Measurements from ENCODE around the gene IMPA2. TPM values are rescaled to one million over a fixed set of nuclear protein-coding genes. Genes with fewer than 3 reads are reported as not detected.
A peak's percentile ranks its signal among the peaks of the same experiment; 100 is the strongest.

IMPA2 gene
- total and polyA plus RNA-seq, 2 of the 4 experiments (the other 2 are of a cell fraction): 5.4 to 5.5 TPM

- no peak for DNase-seq
- in situ Hi-C loops (cut with MboI; ENCODE audit: low sequenced_read_pairs): no loop called here
- CTCF ChIA-PET: no interaction called here
Measured at GRCh38 chr18:12060182-12060870, 79.0 kb downstream of the IMPA2 start.

More at GRCh38 chr18:12060182-12060870, 79.0 kb downstream of the IMPA2 start:
- 95% methylated on average over 7 of the region's 20 CpGs; no CpG with 5 or more reads in 1 of the 2 experiments for WGBS, 2 experiments (ENCODE audit: extremely low coverage in 2 of 2, insufficient read length in 1 of 2)
- no peak for TF ChIP-seq MXI1 (IDR thresholded peaks at IDR 0.05; ENCODE audit: borderline replicate concordance, low read depth, low read length)
- TF ChIP-seq MAZ (IDR thresholded peaks at IDR 0.05; ENCODE audit: borderline replicate concordance, low read depth, low read length): no peak
- TF ChIP-seq POLR2A (IDR thresholded peaks at IDR 0.05; ENCODE audit: low read depth, low read length): no peak
- no peak for TF ChIP-seq CTCF (conservative IDR thresholded peaks at IDR 0.05; ENCODE audit: low read depth, low read length)
- TF ChIP-seq RFX5 (IDR thresholded peaks at IDR 0.05; ENCODE audit: low read depth, low read length): no peak
- TF ChIP-seq SMC3 (IDR thresholded peaks at IDR 0.05; ENCODE audit: low read depth, low read length): no peak
- TF ChIP-seq RAD21 (IDR thresholded peaks at IDR 0.05; ENCODE audit: low read length): no peak
- TF ChIP-seq, protein P1, sequence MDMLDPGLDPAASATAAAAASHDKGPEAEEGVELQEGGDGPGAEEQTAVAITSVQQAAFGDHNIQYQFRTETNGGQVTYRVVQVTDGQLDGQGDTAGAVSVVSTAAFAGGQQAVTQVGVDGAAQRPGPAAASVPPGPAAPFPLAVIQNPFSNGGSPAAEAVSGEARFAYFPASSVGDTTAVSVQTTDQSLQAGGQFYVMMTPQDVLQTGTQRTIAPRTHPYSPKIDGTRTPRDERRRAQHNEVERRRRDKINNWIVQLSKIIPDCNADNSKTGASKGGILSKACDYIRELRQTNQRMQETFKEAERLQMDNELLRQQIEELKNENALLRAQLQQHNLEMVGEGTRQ (IDR thresholded peaks at IDR 0.05; ENCODE audit: low read depth, low read length): no peak
- no peak for TF ChIP-seq NFE2L2 (IDR thresholded peaks at IDR 0.05; ENCODE audit: low read depth, low read length)
- TF ChIP-seq, protein P2, sequence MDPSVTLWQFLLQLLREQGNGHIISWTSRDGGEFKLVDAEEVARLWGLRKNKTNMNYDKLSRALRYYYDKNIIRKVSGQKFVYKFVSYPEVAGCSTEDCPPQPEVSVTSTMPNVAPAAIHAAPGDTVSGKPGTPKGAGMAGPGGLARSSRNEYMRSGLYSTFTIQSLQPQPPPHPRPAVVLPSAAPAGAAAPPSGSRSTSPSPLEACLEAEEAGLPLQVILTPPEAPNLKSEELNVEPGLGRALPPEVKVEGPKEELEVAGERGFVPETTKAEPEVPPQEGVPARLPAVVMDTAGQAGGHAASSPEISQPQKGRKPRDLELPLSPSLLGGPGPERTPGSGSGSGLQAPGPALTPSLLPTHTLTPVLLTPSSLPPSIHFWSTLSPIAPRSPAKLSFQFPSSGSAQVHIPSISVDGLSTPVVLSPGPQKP (IDR thresholded peaks at IDR 0.05; ENCODE audit: borderline replicate concordance, low read depth, low read length): no peak
- no peak for TF ChIP-seq BHLHE40 (IDR thresholded peaks at IDR 0.05; ENCODE audit: low read depth, low read length)
- TF ChIP-seq MAFK (IDR thresholded peaks at IDR 0.05; ENCODE audit: low read depth, low read length): no peak
- no peak for TF ChIP-seq FOS (IDR thresholded peaks at IDR 0.05; ENCODE audit: low read depth, low read length)
- no peak for TF ChIP-seq RCOR1 (IDR thresholded peaks at IDR 0.05; ENCODE audit: insufficient replicate concordance, low read length)
- TF ChIP-seq CEBPB (IDR thresholded peaks at IDR 0.05; ENCODE audit: low read depth, low read length): no peak
- TF ChIP-seq CHD1 (IDR thresholded peaks at IDR 0.05; ENCODE audit: low read depth, low read length): no peak
- peak; percentile 36 for ATAC-seq (ENCODE audit: low read depth)
- H2AK5ac ChIP-seq (ENCODE audit: low read depth, low read length): no peak overlapping the region
- intact Hi-C loops (cut with micrococcal nuclease) (no loop called here), dilution Hi-C loops (cut with HindIII; ENCODE audit: low sequenced_read_pairs, unreplicated experiment) (no loop called here)
- H3K27me3 ChIP-seq (ENCODE audit: control insufficient read depth, insufficient read depth, low read length): no peaks in the 10 kb centered on the region; the same call in 1 of the 2 replicates
- BruUV-seq (replicated peaks): no TSS peak
- H4K5ac ChIP-seq (ENCODE audit: low read depth, low read length): no peak overlapping the region
- H4K8ac ChIP-seq (ENCODE audit: low read depth in 2 of 2, low read length in 2 of 2): no peak overlapping the region
- H2BK20ac ChIP-seq (ENCODE audit: low read depth, low read length): no peak overlapping the region
- no peaks in the 10 kb centered on the region for H3K79me1 ChIP-seq (ENCODE audit: low read depth in 1 of 2, low read length in 2 of 2)
- no peak overlapping the region for H2AK9ac ChIP-seq (replicated peaks; ENCODE audit: low read depth, low read length, poor library complexity)
- H3K14ac ChIP-seq (replicated peaks; ENCODE audit: low read depth, low read length): no peak overlapping the region
- H4K91ac ChIP-seq (ENCODE audit: insufficient read depth, low read depth, low read length): no peak overlapping the region
- H3K4me3 ChIP-seq (ENCODE audit: insufficient read depth, low read depth, low read length): no peak overlapping the region
- no peaks in the 10 kb centered on the region for H3K9me3 ChIP-seq (ENCODE audit: control insufficient read depth, insufficient read depth, low read length)
- POLR2A ChIA-PET (ENCODE audit: unreplicated experiment): no interaction called here
- no peak overlapping the region for H2BK5ac ChIP-seq (ENCODE audit: low read depth, low read length, poor library complexity, severe bottlenecking)
- no peak overlapping the region for H3K56ac ChIP-seq (ENCODE audit: extremely low read depth, insufficient read depth, low read length)
- peaks cover 3% of the 10 kb centered on the region; the same call in 1 of the 2 replicates for H3K9me1 ChIP-seq (ENCODE audit: insufficient read depth, low read length)
- no peaks in the 10 kb centered on the region for H4K20me1 ChIP-seq (ENCODE audit: insufficient read depth, low read length)
- H3K4me1 ChIP-seq (ENCODE audit: control insufficient read depth, insufficient read depth, low read length): no peaks in the 10 kb centered on the region; the same call in 1 of the 2 replicates
- H3K9ac ChIP-seq (ENCODE audit: low read depth, low read length): no peak overlapping the region
- H2AFZ ChIP-seq (replicated peaks; ENCODE audit: low read length, poor library complexity): no peak overlapping the region
- H2BK120ac ChIP-seq (ENCODE audit: low read depth, low read length): no peak overlapping the region
- H3K27ac ChIP-seq (ENCODE audit: insufficient read depth, low read length): no peak overlapping the region
- H3K4ac ChIP-seq (ENCODE audit: low read depth, low read length): no peak overlapping the region
- no peak overlapping the region for H2BK15ac ChIP-seq (ENCODE audit: low read depth, low read length)
- no peak overlapping the region for H3K4me2 ChIP-seq (ENCODE audit: low read depth, low read length)
- no peak overlapping the region for H3K18ac ChIP-seq (ENCODE audit: low read depth, low read length)
- H3K23ac ChIP-seq (ENCODE audit: low read depth, low read length): no peak overlapping the region
- H3K36me3 ChIP-seq (ENCODE audit: control insufficient read depth, insufficient read depth, low read length): no peaks in the 10 kb centered on the region
